OCI-LY7 (cell line): ENCODE measurements around the gene CSPG4. TPM values are rescaled to one million over a fixed set of nuclear protein-coding genes. Genes with fewer than 3 reads are reported as not detected.
"Not testable (repeated sequence)": the region's sequence is repeated elsewhere in the genome, so short reads cannot be mapped to it uniquely, and the experiment has no call there.

Experiments used
- BruUV-seq: library from RNA; stranded (reverse); fragments of 400-500 nt; replicated peaks from 2 replicates; lab custom pipeline; 2021; lab: Mats Ljungman, UMichigan
- CTCF ChIA-PET: fragments of 300-600 bp; sonication (Branson Sonifier 250); formaldehyde crosslinking; loops from one replicate; lab custom pipeline; 2022; ENCODE audit warnings: antibody characterized with exemption; ENCODE audit not compliant: unreplicated experiment; lab: Charles Lee
- POLR2A ChIA-PET: fragments of 300-600 bp; sonication (Branson Sonifier 250); formaldehyde crosslinking; loops from one replicate; lab custom pipeline; 2022; ENCODE audit warnings: antibody characterized with exemption; lab: Charles Lee
- DNase-seq: peaks from one replicate; pipeline ENCODE4 v3.0.0-alpha.2; 2015; ENCODE audit warnings: low spot score
- H2AFZ ChIP-seq: fragments of 200-600 bp; sonication (generic), shearing (Covaris generic); 2 replicates; pipeline ENCODE4 v1.6.1; 2014; ENCODE audit warnings: mild to moderate bottlenecking, antibody characterized with exemption, low read length, moderate library complexity
- H3K27ac ChIP-seq: fragments of 200-600 bp; sonication (generic); 2 replicates; pipeline ENCODE4 v1.5.1; 2014; ENCODE audit warnings: mixed run types, low read depth, mild to moderate bottlenecking, moderate library complexity, low read length, inconsistent platforms; ENCODE audit not compliant: poor library complexity, severe bottlenecking
- H3K36me3 ChIP-seq: fragments of 200-600 bp; sonication (generic); 2 replicates; pipeline ENCODE4 v1.6.1; 2014; ENCODE audit warnings: mild to moderate bottlenecking, antibody characterized with exemption, low read length, moderate library complexity, mixed read lengths; ENCODE audit not compliant: insufficient read depth
- H3K4me1 ChIP-seq: fragments of 200-600 bp; sonication (generic); 2 replicates; pipeline ENCODE4 v1.5.1; 2014; ENCODE audit warnings: mild to moderate bottlenecking, low read length; ENCODE audit not compliant: insufficient read depth, poor library complexity, severe bottlenecking
- H3K4me2 ChIP-seq: fragments of 200-600 bp; sonication (generic); 2 replicates; pipeline ENCODE4 v1.6.1; 2014; ENCODE audit warnings: mild to moderate bottlenecking, low read length
- H3K4me3 ChIP-seq: fragments of 200-600 bp; sonication (generic); 2 replicates; pipeline ENCODE4 v1.5.1; 2014; ENCODE audit warnings: mild to moderate bottlenecking, low read depth, low read length; ENCODE audit not compliant: poor library complexity, severe bottlenecking
- H3K79me2 ChIP-seq: fragments of 200-600 bp; sonication (generic); 2 replicates; pipeline ENCODE4 v1.6.1; 2016; ENCODE audit warnings: low read depth, mild to moderate bottlenecking, low read length, moderate library complexity, mixed read lengths; ENCODE audit not compliant: insufficient read depth
- H3K9me2 ChIP-seq: fragments of 200-600 bp; sonication (generic); 2 replicates; pipeline ENCODE4 v1.6.1; 2016; ENCODE audit warnings: mild to moderate bottlenecking, low read length, mixed read lengths; ENCODE audit not compliant: insufficient read depth
- H3K9me3 ChIP-seq: fragments of 200-600 bp; sonication (generic); 2 replicates; pipeline ENCODE4 v1.6.1; 2014; ENCODE audit warnings: mild to moderate bottlenecking, mixed run types, low read length, mixed read lengths
- H4K20me1 ChIP-seq: fragments of 200-600 bp; sonication (generic); 2 replicates; pipeline ENCODE4 v1.6.1; 2014; ENCODE audit warnings: mild to moderate bottlenecking, antibody characterized with exemption, low read length, moderate library complexity, mixed read lengths; ENCODE audit not compliant: insufficient read depth
- EZH2phosphoT487 ChIP-seq: fragments of 200-600 bp; sonication (generic); IDR thresholded peaks from 2 replicates; pipeline ENCODE4 v1.6.1; 2018; ENCODE audit warnings: low read depth, borderline replicate concordance, mild to moderate bottlenecking, mixed run types, antibody characterized with exemption, low read length, moderate library complexity, mixed read lengths
- intact Hi-C: fragments of 100-400 bp; cut with micrococcal nuclease; formaldehyde crosslinking; loops from one replicate; pipeline ENCODE4 v1.10.0; 2022; ENCODE audit not compliant: unreplicated experiment
- total RNA-seq, 2 experiments: library from RNA; depleted of rRNA in 1 of 2; stranded (reverse); fragments of >200 nt in 1 of 2; shearing (Covaris generic) in 1 of 2; gene quantifications; 2 replicates each; pipeline ENCODE4 v1.2.3, GENCODE V29; 2014 to 2022
- TF ChIP-seq, protein P1 (sequence below): fragments of 200-600 bp; sonication (generic); conservative IDR thresholded peaks from 2 replicates; pipeline ENCODE4 v1.5.1; 2014; ENCODE audit warnings: mild to moderate bottlenecking, antibody characterized with exemption, low read length, moderate library complexity, mixed read lengths

The CSPG4 gene
- total RNA-seq, 2 experiments from 2014 or later: not detected

DNA sequence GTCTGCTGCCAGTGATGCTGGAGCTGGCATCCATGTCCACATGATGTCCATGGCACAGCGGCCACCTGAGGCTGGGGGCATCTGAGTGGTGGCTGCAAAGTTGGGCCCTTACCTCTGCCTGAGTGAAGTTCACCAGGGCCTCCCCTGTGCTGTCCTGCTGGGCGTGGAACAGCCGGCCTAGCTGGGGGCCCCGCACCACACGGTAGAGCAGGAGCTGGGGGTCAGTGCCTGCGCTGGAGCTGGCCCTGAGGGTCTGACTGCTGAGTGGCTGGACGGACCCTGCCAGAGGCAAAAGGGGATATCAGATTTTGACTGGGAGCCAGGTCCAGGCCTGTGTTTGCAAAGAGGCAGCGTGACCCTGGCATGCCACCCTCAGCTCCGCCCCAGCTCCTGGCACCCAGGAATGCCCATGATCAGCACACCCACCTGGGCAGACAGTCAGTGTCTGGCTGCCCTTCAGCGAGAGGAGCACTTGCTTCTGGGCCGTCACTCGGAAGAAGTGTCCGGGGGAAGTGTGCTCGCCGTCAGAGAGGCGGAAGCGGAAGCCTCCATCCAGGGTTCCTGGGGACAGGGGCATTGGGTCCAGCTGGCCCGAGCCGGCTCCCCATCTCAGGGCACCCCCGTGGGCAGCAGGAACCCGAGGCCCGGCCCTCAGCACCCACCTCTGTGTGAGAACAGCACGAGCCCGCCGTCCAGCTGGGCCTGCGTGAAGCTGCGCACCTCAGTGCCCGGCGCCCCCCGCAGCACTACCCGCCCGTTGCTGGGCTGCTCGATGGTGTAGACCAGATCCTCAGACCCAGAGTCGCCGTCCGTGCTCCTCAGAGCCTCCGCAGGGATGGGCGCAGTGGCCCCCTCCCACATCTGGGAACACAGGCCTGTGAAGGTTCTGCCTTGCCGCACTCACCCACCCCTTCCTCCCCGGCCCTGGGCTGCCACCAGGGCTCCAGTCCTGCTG is 30.2 kb downstream of the CSPG4 start:
- Histone ChIP-seq H3K79me2 (no peaks in the 10 kb centered on the region), H3K9me2 (no peaks in the 10 kb centered on the region), H3K4me2 (no peak overlapping the region), H2AFZ (no peak overlapping the region), H3K27ac (no peak overlapping the region), H3K36me3 (no peaks in the 10 kb centered on the region), H4K20me1 (no peaks in the 10 kb centered on the region), H3K4me1 (no peaks in the 10 kb centered on the region), H3K4me3 (no peak overlapping the region), H3K9me3 (no peaks in the 10 kb centered on the region)
- DNase-seq: no peak
- ChIA-PET POLR2A (interaction anchor here (0.6 kb wide), 1 partner anchor 56 kb away, joined by 3 read pairs; no protein-coding TSS in a partner anchor), CTCF (no interaction called here)
- no TSS peak for BruUV-seq
- TF ChIP-seq, protein P1, sequence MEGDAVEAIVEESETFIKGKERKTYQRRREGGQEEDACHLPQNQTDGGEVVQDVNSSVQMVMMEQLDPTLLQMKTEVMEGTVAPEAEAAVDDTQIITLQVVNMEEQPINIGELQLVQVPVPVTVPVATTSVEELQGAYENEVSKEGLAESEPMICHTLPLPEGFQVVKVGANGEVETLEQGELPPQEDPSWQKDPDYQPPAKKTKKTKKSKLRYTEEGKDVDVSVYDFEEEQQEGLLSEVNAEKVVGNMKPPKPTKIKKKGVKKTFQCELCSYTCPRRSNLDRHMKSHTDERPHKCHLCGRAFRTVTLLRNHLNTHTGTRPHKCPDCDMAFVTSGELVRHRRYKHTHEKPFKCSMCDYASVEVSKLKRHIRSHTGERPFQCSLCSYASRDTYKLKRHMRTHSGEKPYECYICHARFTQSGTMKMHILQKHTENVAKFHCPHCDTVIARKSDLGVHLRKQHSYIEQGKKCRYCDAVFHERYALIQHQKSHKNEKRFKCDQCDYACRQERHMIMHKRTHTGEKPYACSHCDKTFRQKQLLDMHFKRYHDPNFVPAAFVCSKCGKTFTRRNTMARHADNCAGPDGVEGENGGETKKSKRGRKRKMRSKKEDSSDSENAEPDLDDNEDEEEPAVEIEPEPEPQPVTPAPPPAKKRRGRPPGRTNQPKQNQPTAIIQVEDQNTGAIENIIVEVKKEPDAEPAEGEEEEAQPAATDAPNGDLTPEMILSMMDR: no peak
- TF ChIP-seq EZH2phosphoT487: no peak
- intact Hi-C loops: loop anchor here (1.0 to 5.0 kb wide), 3 partner anchors 45 to 314 kb away; partner anchors contain the start of gene MAN2C1

DNA sequence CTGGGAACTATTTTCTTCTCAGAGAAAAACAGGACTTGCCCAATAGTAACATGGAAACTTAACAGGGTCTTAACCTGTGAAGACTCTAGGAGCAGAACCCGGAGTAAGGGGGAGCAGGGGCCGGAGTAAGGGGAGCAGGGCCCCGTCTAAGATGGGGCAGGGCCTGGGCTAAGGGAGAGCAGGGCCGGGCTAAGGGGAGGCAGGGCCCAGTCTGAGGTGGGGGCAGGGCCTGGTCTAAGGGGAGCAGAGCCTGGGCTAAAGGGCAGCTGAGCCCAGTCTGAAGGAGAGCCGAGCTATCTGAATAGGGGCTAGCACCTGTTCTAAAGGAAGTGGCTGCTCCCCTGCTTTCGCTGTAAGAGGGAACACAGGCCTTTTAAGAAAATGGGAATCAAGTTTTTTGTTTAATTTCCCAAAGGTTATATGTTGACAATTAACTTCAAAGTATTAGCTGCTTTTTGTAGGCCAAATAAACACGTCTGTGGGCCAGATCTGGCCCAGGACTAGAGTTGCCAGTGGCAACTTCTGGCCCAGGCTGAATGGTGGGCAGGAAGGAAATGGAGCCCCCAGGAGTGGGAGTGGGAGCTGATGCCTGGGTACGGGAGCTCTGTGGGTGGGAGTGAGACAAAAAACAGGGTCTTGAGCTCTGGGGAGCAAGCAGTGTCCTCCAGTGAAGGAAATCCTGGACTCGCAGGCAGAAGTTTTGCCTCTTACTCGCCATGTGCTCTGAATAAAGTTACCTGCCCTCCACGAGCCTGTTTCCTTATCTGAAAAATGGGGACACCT is 32.5 kb downstream of the CSPG4 start:
- no peak for DNase-seq
- Histone ChIP-seq H3K36me3 (no peaks in the 10 kb centered on the region), H2AFZ (no peak overlapping the region), H3K9me3 (no peaks in the 10 kb centered on the region), H3K4me1 (no peaks in the 10 kb centered on the region), H3K9me2 (no peaks in the 10 kb centered on the region), H4K20me1 (no peaks in the 10 kb centered on the region), H3K4me2 (no peak overlapping the region), H3K79me2 (no peaks in the 10 kb centered on the region), H3K27ac (no peak overlapping the region), H3K4me3 (no peak overlapping the region)
- TF ChIP-seq, protein P1: no peak
- no peak for TF ChIP-seq EZH2phosphoT487
- CTCF ChIA-PET: interaction anchor here (2.4 kb wide), 1 partner anchor 312 kb away, joined by 5 read pairs; the partner anchor contains the start of gene MAN2C1
- POLR2A ChIA-PET: interaction anchor here (0.6 kb wide), 1 partner anchor 333 kb away, joined by 3 read pairs; no protein-coding TSS in a partner anchor
- intact Hi-C loops: loop anchor here (5.0 kb wide), 2 partner anchors 43 to 173 kb away; no protein-coding TSS in a partner anchor
- BruUV-seq: no TSS peak

DNA sequence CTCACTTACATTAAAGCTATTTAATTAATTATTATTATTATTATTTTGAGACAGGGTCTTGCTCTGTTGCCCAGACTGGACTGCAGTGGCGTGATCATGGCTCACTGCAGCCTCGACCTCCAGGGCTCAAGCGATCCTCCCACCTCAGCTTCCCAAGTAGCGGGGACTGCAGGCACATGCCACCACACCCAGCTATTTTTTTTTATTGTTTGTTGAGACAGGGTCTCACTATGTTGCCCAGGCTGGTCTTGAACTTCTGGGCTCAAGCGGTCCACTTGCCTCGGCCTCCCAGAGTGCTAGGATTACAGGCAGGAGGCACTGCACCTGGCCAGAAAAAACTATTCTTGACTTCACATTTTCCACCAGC is 34.3 kb downstream of the CSPG4 start:
- POLR2A ChIA-PET, BruUV-seq: not testable (repeated sequence)

More for the DNA sequence above, 34.3 kb downstream of the CSPG4 start:
- H2AFZ ChIP-seq, H3K4me1 ChIP-seq, H3K79me2 ChIP-seq, H4K20me1 ChIP-seq, CTCF ChIA-PET, H3K9me2 ChIP-seq, H3K27ac ChIP-seq, H3K9me3 ChIP-seq, DNase-seq, H3K4me3 ChIP-seq, H3K4me2 ChIP-seq, intact Hi-C loops, H3K36me3 ChIP-seq: not testable (repeated sequence)
